Subcutaneous abdominal adipose tissue (tissue), 5 donors: ENCODE measurements around the gene ARF3.

Experiments
- H3K27ac ChIP-seq: one replicate; pipeline ENCODE4 v1.7.0; 2013; ENCODE audit warnings: low read depth, mild to moderate bottlenecking, inconsistent platforms, low read length, moderate library complexity
- H3K27me3 ChIP-seq, 5 donors: one replicate each; pipeline ENCODE4 v1.7.0; 2013; ENCODE audit warnings: low read length in 5 of 5, inconsistent platforms in 1 of 5; ENCODE audit not compliant: control insufficient read depth in 5 of 5, insufficient read depth in 4 of 5
- H3K36me3 ChIP-seq, 5 donors: one replicate each; pipeline ENCODE4 v1.7.0; 2013; ENCODE audit warnings: low read length in 5 of 5; ENCODE audit not compliant: control insufficient read depth in 5 of 5, insufficient read depth in 5 of 5
- H3K4me1 ChIP-seq, 5 donors: one replicate each; pipeline ENCODE4 v1.7.0; 2013; ENCODE audit warnings: low read length in 5 of 5, mild to moderate bottlenecking in 3 of 5, moderate library complexity in 1 of 5; ENCODE audit not compliant: control insufficient read depth in 5 of 5, insufficient read depth in 5 of 5
- H3K4me3 ChIP-seq, 5 donors: one replicate each; pipeline ENCODE4 v1.7.0; 2013; ENCODE audit warnings: low read length in 5 of 5, low read depth in 1 of 5
- H3K9ac ChIP-seq, 5 donors: one replicate each; pipeline ENCODE4 v1.7.0; 2013; ENCODE audit warnings: low read length in 5 of 5, mild to moderate bottlenecking in 4 of 5, moderate library complexity in 3 of 5
- H3K9me3 ChIP-seq, 5 donors: one replicate each; pipeline ENCODE4 v1.7.0; 2013; ENCODE audit warnings: low read length in 5 of 5; ENCODE audit not compliant: control insufficient read depth in 5 of 5
- donor health status: healthy.
- donor health status: healthy.
- donor health status: healthy.
- donor health status: healthy.
- donor health status: healthy.

ARF3 gene

DNA sequence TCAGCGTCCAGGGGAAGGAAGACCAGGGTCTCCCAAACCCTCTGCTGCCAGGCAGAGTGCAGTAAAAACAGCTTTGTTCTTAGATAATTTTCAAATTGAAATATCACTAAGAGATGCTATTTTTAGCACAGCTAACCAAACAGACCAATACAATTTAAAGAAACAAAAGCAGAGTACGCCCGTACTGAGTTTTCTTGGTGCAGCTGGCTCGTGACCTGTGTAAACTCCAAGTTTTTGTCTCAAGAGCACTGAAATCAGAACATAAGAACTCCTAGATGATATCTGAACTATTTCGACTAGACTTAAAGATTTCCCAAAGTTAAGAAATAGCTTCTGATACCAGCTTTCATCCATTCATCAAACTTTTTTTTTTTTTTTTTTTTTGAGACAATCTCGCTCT is 10.3 kb downstream of the ARF3 start:
- H3K36me3 ChIP-seq: peaks cover 0 to 15% (median 0%) of the 10 kb centered on the region in 5 donors
- no peak overlapping the region for H3K9ac ChIP-seq
- H3K27ac ChIP-seq: no peak overlapping the region
- H3K4me1 ChIP-seq: peaks cover 0 to 11% (median 10%) of the 10 kb centered on the region in 5 donors
- no peaks in the 10 kb centered on the region for H3K27me3 ChIP-seq
- no peaks in the 10 kb centered on the region for H3K9me3 ChIP-seq
- H3K4me3 ChIP-seq: no peak overlapping the region

DNA sequence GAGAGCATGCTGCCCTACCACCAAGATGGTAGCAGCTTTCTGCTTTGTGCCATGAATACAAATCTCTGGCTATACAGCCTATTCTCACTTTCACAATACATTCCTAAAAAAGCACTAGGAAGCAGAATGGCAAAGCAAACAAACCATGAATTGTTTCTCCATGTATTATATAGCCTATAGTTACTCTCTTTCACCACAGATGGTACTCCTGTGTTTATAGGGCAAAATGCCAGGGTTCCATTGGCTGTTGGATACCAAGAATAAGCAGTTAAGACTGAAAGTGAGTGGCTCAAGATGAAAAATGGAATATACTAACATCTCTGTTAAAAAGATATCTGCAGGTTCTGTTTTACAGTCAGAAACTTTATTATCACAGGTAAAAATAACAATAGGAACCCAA is 11.1 kb downstream of the ARF3 start:
- peaks cover 0 to 11% (median 10%) of the 10 kb centered on the region in 5 donors for H3K4me1 ChIP-seq
- no peak overlapping the region for H3K27ac ChIP-seq
- H3K36me3 ChIP-seq: peaks cover 0 to 21% (median 0%) of the 10 kb centered on the region in 5 donors
- H3K4me3 ChIP-seq: no peak overlapping the region
- no peak overlapping the region for H3K9ac ChIP-seq
- no peaks in the 10 kb centered on the region for H3K27me3 ChIP-seq
- H3K9me3 ChIP-seq: no peaks in the 10 kb centered on the region

DNA sequence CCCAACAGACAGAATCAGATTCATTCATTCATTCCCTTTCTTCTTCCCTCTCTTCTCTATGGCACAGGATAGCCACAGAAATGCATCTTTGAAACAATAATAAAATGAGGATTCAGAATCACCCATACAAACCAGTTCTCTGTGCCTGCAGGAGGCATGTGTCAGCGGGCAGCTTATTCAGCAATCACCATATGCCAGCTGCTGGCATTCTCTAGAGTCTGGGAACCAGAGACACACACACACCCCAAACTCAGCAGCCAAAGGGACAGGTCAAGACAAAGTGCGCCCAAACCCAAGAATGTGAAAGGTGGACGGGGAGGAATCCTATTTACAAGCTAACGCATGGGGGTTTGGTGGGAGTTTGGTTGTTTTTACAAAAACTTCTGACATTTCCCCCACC is 14.1 kb downstream of the ARF3 start:
- Histone ChIP-seq H3K4me1 (peaks cover 0 to 11% (median 10%) of the 10 kb centered on the region in 5 donors), H3K27me3 (no peaks in the 10 kb centered on the region), H3K9ac (peak overlapping the region in 1 of 5 donors; percentile 27), H3K27ac (no peak overlapping the region), H3K4me3 (no peak overlapping the region), H3K9me3 (no peaks in the 10 kb centered on the region), H3K36me3 (peaks cover 5 to 39% (median 26%) of the 10 kb centered on the region in 5 donors)

DNA sequence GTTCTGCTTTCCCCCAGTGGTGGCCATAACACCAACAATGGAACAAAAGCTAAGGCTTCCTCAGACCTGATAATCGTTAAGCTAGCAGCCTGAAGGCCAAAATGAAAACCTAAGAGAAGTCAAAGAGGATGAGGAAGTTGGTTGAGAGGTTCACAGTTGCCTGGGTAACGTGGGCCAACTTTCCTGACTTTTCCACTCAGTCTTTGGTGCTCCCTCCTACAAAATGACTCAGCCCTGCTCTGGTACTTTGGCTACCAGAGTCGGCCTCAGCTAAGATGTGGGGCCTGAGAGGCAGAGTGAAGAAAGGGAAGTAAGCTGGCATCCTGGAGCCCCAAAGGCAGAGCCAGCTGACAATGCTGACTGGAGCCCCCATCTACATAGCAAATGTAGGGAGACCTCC is 17.1 kb downstream of the ARF3 start:
- no peak overlapping the region for H3K9ac ChIP-seq
- no peaks in the 10 kb centered on the region for H3K27me3 ChIP-seq
- H3K4me3 ChIP-seq: no peak overlapping the region
- H3K36me3 ChIP-seq: peaks cover 5 to 64% (median 41%) of the 10 kb centered on the region in 5 donors
- H3K4me1 ChIP-seq: peaks cover 2 to 14% (median 13%) of the 10 kb centered on the region in 5 donors
- H3K27ac ChIP-seq: no peak overlapping the region
- no peaks in the 10 kb centered on the region for H3K9me3 ChIP-seq

DNA sequence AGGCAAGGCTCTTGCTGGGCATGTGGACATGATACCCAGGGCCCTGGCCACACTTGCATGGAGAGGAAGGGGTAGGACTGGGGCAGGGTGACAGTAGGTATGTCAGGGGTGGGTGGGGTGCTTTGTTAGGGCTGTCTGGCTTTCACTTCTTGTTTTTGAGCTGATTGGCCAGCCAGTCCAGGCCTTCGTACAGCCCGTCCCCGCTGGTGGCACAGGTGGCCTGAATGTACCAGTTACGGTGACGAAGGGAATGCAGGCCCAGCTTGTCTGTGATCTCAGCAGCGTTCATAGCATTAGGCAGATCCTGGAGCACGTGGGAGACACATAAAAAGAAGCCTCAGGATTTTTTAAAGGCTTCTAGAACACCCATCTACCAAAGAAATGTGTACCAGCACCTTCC is 18.5 kb downstream of the ARF3 start:
- no peak overlapping the region for H3K4me3 ChIP-seq
- no peak overlapping the region for H3K9ac ChIP-seq
- no peak overlapping the region for H3K27ac ChIP-seq
- peaks cover 2 to 12% (median 12%) of the 10 kb centered on the region in 5 donors for H3K4me1 ChIP-seq
- H3K36me3 ChIP-seq: peaks cover 5 to 64% (median 44%) of the 10 kb centered on the region in 5 donors
- H3K9me3 ChIP-seq: no peaks in the 10 kb centered on the region
- no peaks in the 10 kb centered on the region for H3K27me3 ChIP-seq

DNA sequence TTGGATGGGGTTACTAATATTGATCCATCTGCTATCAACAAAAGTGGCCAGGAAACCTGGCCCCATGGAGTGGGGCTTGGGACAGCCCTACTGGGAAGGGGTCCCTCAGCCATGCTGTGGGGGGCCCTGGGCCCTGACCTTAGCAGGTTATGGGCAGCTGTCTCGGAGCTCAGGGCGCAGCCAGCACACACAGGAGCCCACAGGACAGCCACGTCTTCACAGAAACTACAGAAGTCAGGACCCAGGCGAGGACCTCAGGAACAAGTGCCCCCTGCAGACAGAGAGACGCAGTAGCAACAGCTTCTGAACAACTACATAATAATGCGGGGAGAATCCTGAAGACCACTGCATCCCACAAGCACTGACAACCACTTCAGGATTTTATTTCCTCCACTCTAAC is 20.1 kb downstream of the ARF3 start:
- H3K4me3 ChIP-seq: no peak overlapping the region
- no peak overlapping the region for H3K27ac ChIP-seq
- no peaks in the 10 kb centered on the region for H3K27me3 ChIP-seq
- H3K4me1 ChIP-seq: peaks cover 2 to 6% (median 3%) of the 10 kb centered on the region in 5 donors
- no peaks in the 10 kb centered on the region for H3K9me3 ChIP-seq
- H3K9ac ChIP-seq: no peak overlapping the region
- peaks cover 5 to 76% (median 56%) of the 10 kb centered on the region in 5 donors for H3K36me3 ChIP-seq

DNA sequence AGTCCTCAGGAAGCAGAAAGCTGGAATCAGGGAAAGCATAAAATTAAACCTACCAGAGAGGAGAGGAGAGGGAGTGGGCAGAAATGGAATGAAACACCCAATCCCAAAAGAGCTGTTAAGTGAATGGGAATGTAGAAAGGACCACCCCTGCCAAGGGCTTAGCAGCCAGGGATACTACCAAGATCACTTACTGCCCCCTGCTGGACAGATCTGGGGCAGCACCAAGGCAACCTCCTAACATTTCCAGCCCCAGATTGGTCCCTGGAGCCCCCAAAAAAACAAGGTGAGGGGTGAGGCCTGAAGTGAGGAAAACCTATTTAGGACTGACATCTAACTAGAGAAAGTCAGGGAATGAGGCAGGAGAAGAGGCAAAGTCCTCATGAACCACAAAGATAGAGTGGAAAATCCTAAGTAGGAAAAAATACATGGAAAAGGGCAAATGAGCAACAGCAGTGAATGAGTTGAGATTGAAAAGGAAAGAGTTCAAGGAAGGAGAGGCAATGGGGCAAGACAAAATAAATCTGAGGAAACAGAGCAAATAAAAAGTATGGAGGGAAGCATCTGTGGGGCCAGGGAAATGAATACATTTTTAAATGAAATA is 20.8 kb downstream of the ARF3 start:
- no peak overlapping the region for H3K9ac ChIP-seq
- H3K36me3 ChIP-seq: peaks cover 5 to 77% (median 61%) of the 10 kb centered on the region in 5 donors
- H3K9me3 ChIP-seq: no peaks in the 10 kb centered on the region
- H3K27me3 ChIP-seq: no peaks in the 10 kb centered on the region
- no peak overlapping the region for H3K27ac ChIP-seq
- H3K4me1 ChIP-seq: peaks cover 2 to 6% (median 3%) of the 10 kb centered on the region in 5 donors
- H3K4me3 ChIP-seq: no peak overlapping the region

DNA sequence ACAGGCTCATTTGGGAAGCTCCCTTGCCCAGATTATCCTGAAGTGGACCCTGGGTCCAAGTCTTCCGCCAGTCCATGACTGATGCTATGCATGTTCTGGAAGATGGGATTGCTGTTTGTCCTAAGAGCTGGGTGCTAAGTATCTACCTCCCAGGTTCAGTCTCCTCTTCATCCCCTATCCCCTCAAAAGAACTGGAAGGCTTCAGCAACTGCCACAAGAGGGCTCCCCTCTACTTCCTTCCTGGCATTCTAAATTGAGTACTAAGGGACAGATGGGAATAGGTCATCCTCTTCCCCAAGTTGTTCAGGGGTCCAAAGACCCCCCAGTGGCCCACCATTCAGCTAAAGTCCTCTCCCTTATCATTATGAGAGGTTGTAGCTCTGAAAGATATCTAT is 23.0 kb downstream of the ARF3 start:
- Histone ChIP-seq H3K9ac (no peak overlapping the region), H3K27me3 (no peaks in the 10 kb centered on the region), H3K9me3 (no peaks in the 10 kb centered on the region), H3K27ac (no peak overlapping the region), H3K36me3 (peaks cover 10 to 65% (median 45%) of the 10 kb centered on the region in 5 donors), H3K4me3 (no peak overlapping the region), H3K4me1 (peaks cover 2 to 6% (median 3%) of the 10 kb centered on the region in 5 donors)

DNA sequence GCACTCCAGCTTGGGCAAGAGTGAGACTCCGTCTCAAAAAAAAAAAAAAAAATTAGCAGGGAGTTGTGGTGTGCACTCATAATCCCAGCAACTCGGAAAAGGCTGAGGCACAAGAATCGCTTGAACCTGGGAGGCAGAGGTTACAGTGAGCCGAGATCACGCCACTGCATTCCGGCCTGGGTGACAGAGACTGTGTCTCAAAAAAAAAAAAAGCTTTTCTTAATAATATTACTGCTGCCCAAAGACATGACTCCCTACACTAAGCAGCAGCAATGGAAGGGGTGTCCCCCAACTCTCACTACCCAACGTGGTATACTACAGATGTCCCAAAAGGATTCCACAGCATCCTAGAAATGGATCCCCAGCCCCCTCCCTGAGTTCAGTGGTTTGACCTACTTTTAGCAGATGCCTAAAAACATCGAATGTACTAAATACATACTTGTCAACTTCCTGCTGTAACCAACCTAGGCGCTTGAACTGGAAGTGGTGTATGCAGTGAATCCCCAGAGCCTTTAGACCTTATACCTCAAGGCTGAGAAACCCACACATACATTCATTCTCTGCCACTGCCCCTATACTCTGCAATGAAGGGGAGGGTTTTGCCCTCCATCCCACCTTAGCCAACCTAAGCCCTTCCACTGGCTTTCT is 23.5 kb downstream of the ARF3 start:
- Histone ChIP-seq H3K36me3 (peaks cover 6 to 63% (median 40%) of the 10 kb centered on the region in 5 donors), H3K4me1 (peaks cover 2 to 6% (median 3%) of the 10 kb centered on the region in 5 donors), H3K4me3 (no peak overlapping the region), H3K27ac (no peak overlapping the region), H3K9me3 (no peaks in the 10 kb centered on the region), H3K9ac (no peak overlapping the region), H3K27me3 (no peaks in the 10 kb centered on the region)

DNA sequence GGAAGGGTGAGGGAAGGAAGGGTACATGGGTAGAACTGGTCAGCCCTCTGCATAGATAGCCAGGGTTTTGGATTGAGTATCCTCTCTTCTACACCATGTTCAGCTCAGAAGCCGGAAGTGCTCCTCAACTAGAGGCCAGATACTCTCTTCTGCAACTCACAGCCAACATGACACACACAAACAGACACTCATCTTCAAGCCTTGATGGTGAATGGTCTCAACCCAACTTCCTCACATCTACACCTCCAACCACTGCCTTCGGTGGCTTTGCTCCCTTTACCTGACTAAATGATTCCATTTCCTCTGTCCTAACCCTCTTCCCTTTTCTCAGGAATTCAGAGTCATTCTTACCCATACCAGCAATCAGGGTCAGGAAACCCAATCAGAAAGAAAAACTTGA is 24.4 kb downstream of the ARF3 start:
- H3K27me3 ChIP-seq: no peaks in the 10 kb centered on the region
- H3K4me3 ChIP-seq: no peak overlapping the region
- H3K36me3 ChIP-seq: peaks cover 6 to 54% (median 35%) of the 10 kb centered on the region in 5 donors
- no peaks in the 10 kb centered on the region for H3K9me3 ChIP-seq
- no peak overlapping the region for H3K27ac ChIP-seq
- H3K4me1 ChIP-seq: peaks cover 2 to 6% (median 3%) of the 10 kb centered on the region in 5 donors
- no peak overlapping the region for H3K9ac ChIP-seq
